Upper lobe of left lung (tissue), 4 donors: Measurements from ENCODE around the gene PPP6R1.

Source experiments
- EP300 ChIP-seq, 4 donors: sonication (generic); formaldehyde crosslinking; IDR thresholded peaks; one replicate each; pipeline ENCODE4 v1.5.1; 2017; ENCODE audit warnings: antibody characterized with exemption in 4 of 4, control low read depth in 2 of 4
- POLR2AphosphoS5 ChIP-seq, 2 donors: sonication (generic); formaldehyde crosslinking; IDR thresholded peaks; one replicate each; pipeline ENCODE4 v1.5.1; 2017; ENCODE audit warnings: antibody characterized with exemption in 2 of 2

GRCh38 chr19:55228015-55228391, 30.8 kb downstream of the PPP6R1 start:
- no peak for TF ChIP-seq POLR2AphosphoS5 (IDR thresholded peaks at IDR 0.05)
- TF ChIP-seq EP300 (IDR thresholded peaks at IDR 0.05) = no peak
